ENCODE results near the gene PRELP. TPM values are rescaled to one million over a fixed set of nuclear protein-coding genes. Genes with fewer than 3 reads are reported as not detected.

The PRELP gene
- total RNA-seq, 1 experiment from 2014 or later: not detected

GRCh38 chr1:203523667-203524066, 48.1 kb downstream of the PRELP start:
- no peaks in the 10 kb centered on the region for H3K9me3 ChIP-seq (ENCODE audit: control insufficient read depth, insufficient read depth, low read depth, low read length)
- H3K27me3 ChIP-seq (ENCODE audit: control insufficient read depth, insufficient read depth, low read length): no peaks in the 10 kb centered on the region
- in situ Hi-C loops (cut with HindIII; ENCODE audit: low pct_unique_long_range_greater_than_20kb, low sequenced_read_pairs) (no loop called here), intact Hi-C loops (cut with micrococcal nuclease; ENCODE audit: unreplicated experiment) (no loop called here)
- no TSS peak for BruUV-seq (replicated peaks)
- TF ChIP-seq SIN3A (IDR thresholded peaks at IDR 0.05; ENCODE audit: borderline replicate concordance, insufficient read depth, low read depth, low read length): no peak
- no peak for TF ChIP-seq POLR2AphosphoS5 (IDR thresholded peaks at IDR 0.05; ENCODE audit: low read depth, low read length)
- TF ChIP-seq REST (IDR thresholded peaks at IDR 0.05; ENCODE audit: insufficient read depth in 1 of 2, low read depth in 2 of 2, low read length in 1 of 2): no peak
- no peak for TF ChIP-seq TCF7L2 (IDR thresholded peaks at IDR 0.05; ENCODE audit: low read depth, low read length)
- TF ChIP-seq CTCF (IDR thresholded peaks at IDR 0.05): no peak
- H3K4me1 ChIP-seq (ENCODE audit: control insufficient read depth, insufficient read depth, low read length): no peaks in the 10 kb centered on the region
- no peak overlapping the region for H3K27ac ChIP-seq (ENCODE audit: low read length)
- H3K36me3 ChIP-seq (ENCODE audit: control insufficient read depth, insufficient read depth, low read length): no peaks in the 10 kb centered on the region
- CTCF ChIA-PET: no interaction called here
- POLR2A ChIA-PET: no interaction called here
- DNase-seq (ENCODE audit: low read depth, low spot score): no peak
- no peak for ATAC-seq
- H3K4me3 ChIP-seq (ENCODE audit: low read depth in 2 of 2, low read length in 2 of 2): no peak overlapping the region

GRCh38 chr1:203524152-203524551, 48.5 kb downstream of the PRELP start:
- Histone ChIP-seq H3K27ac (ENCODE audit: low read length) (no peak overlapping the region), H3K9me3 (ENCODE audit: control insufficient read depth, insufficient read depth, low read depth, low read length) (no peaks in the 10 kb centered on the region), H3K36me3 (ENCODE audit: control insufficient read depth, insufficient read depth, low read length) (no peaks in the 10 kb centered on the region), H3K4me3 (ENCODE audit: low read depth in 2 of 2, low read length in 2 of 2) (no peak overlapping the region), H3K4me1 (ENCODE audit: control insufficient read depth, insufficient read depth, low read length) (no peaks in the 10 kb centered on the region), H3K27me3 (ENCODE audit: control insufficient read depth, insufficient read depth, low read length) (no peaks in the 10 kb centered on the region)
- intact Hi-C loops (cut with micrococcal nuclease; ENCODE audit: unreplicated experiment): no loop called here
- no peak for ATAC-seq
- CTCF ChIA-PET: no interaction called here
- POLR2A ChIA-PET: no interaction called here
- TF ChIP-seq REST (IDR thresholded peaks at IDR 0.05; ENCODE audit: insufficient read depth in 1 of 2, low read depth in 2 of 2, low read length in 1 of 2) (no peak), SIN3A (IDR thresholded peaks at IDR 0.05; ENCODE audit: borderline replicate concordance, insufficient read depth, low read depth, low read length) (no peak), TCF7L2 (IDR thresholded peaks at IDR 0.05; ENCODE audit: low read depth, low read length) (no peak), POLR2AphosphoS5 (IDR thresholded peaks at IDR 0.05; ENCODE audit: low read depth, low read length) (no peak), CTCF (IDR thresholded peaks at IDR 0.05) (no peak)
- no TSS peak for BruUV-seq (replicated peaks)
- no peak for DNase-seq (ENCODE audit: low read depth, low spot score)
- in situ Hi-C loops (cut with HindIII; ENCODE audit: low pct_unique_long_range_greater_than_20kb, low sequenced_read_pairs): no loop called here
